ENCODE data around the gene FOXC2. TPM values are rescaled to one million over a fixed set of nuclear protein-coding genes. Genes with fewer than 3 reads are reported as not detected.

The FOXC2 gene
- total RNA-seq, 1 donor from 2014 or later: 0.42 TPM

DNA sequence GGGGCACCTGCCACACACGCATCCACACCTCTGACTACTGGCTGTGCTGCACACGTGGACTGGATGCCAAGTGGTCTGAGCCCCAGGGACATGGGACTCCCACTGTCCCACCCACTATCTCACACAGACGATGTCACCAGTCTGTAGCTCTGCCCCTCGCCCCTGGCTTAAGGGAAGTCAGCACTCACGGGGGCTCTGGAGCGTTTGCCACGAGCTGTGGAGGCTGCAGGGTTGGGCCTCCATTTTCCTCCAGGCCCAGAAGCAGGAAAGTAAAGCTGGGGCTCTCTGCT lies 34.2 kb upstream of the FOXC2 start:
- DNase-seq (ENCODE audit: low spot score): no peak

DNA sequence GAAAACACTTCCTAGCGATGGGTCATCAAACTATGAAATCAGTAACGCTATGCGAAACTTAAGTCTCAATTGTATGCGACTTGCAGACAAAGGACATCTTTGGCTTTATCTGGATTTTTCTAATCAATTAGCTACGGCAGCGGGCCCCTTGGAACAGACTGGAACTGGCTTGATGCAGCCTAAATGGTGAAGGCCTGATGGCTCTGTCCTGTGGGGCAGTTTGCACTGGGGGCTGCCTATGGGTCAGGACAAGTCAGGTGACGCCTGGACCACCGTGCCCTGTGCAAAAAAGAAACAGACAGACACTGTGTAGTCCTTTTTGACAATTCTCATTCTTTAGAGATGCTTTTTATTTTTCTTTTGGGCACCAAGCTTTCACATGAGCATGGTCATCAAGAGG lies 33.6 kb upstream of the FOXC2 start:
- no peak for DNase-seq (ENCODE audit: low spot score)

DNA sequence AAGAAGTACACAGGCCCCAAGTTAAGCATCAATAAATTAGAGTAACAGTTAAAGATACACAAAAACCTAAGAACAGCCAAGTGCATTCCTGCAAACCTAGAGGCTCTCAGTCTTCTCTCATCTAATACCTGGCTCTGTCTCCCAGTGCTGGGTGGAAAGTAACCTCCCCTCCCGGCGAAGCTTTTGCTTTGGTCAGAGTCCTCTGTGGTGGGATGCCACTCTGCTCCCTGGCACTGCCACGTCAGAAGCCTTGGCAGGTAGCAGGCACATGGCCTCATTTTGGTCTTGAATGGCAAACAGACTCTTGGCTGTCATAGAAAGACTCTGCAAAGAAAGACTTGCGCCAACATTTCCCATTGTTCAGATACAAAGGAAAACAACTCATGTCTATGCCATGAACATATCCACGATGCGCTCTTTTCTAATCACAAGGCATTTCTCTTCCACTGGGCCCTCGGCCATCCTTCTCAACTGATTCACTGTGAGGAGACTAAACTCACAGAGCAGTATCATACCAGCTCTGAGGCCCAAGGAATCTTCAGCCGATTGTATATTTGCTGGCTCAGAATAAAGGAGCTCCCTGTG lies 32.8 kb upstream of the FOXC2 start:
- no peak for DNase-seq (ENCODE audit: low spot score)

DNA sequence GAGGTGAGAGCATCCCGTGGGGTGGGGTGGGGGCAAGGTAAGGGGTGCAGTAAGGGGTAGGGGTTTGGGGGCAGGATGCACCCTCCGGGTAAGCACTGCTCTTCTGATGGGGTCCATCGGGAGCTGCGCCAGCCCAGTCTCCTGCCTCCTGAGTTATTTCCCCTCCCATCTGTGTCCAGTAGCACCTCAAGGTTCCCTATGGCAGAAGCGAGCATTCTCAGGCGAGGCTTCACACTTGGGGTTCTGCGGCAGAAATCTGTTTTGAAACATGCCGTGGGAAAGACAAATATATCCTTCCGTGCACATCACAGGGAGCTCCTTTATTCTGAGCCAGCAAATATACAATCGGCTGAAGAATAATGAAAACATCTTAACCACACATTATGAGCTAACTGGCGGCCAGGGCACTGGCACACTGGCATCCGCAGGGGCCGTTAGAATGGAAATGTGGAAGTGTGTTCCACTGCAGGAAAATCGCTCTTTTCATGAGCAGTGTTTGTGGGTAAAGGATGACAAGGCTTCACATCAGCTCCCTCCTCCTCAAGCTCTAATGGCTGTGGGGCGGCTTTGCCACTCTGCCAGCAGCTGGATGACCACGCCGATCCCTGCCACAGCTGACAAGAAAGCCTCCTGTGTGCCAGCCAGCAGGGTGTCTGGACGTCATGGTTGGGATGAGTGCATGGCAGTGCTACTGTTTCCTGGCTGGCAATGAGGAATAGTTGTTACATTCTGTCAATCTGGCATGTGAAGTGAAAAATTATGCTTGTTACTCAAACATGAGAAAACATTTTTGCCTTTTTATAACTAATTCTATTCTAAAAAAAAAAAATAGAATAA lies 31.6 kb upstream of the FOXC2 start:
- DNase-seq (ENCODE audit: low spot score): no peak

DNA sequence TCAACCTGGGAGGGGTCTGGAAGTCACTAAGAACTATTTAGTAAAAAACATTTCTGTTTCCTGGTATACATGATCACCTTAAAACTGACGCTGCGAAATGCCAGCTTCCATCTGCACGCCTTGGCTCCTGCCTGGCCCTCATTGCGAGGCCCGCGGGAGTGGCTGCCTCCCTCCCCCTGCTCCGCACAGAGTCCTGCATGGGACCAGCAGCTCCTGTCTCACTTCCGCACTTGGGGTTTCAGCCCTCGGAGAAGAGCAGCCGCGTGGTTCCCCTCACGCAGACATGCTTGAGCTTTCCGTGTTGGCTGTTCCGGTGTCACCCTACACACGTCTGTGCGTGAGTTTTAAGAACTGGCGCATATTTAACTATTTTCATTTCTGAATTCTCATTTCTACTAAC lies 30.0 kb upstream of the FOXC2 start:
- no peak for DNase-seq (ENCODE audit: low spot score)

DNA sequence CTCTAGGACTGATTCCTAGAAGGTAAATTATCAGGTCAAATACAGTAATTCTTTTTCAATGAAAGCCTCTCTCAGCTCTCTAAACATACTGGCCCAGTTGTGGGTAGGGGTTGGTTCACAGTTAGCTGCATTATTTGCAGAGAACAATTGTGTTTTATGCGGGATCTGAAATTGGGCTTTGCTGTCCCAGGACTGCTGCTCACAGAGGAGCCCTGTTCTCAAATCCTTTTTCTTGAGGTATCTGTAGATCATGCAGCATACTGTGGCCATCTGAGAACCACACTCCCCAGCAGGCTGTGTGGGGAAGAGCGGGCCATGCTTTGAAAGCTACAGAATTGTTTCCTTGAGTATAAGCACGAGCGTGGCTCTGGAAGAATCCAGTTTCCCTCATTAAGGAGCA lies 29.1 kb upstream of the FOXC2 start:
- DNase-seq (ENCODE audit: low spot score): no peak

DNA sequence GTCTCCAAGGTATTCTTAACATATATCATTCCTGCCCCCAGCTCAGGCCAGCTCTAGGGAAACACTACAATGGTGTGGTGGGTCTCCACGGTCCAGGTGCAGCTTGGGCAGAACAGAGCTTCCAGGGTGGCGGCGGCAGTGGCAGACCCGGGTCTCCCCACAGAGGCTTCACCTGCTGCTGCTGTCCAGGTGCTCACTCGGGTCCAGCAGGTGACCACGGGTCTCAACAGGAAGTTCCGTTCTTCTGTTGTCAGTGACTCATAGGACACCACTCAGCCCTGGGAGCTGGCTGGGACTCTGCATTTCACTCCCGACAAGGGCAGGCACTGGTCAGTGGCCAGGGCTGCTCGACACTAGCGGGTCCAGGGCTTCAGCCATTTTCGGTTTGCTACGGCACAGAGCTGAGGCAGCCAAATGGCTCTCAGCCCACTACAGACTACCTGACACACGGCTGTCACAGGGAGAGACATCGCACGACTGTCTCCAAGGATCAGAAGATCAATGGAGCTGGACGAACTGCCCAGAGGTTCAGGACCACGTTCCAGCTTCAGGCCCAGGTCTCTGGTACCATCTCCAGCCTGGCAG lies 28.3 kb upstream of the FOXC2 start:
- no peak for DNase-seq (ENCODE audit: low spot score)

DNA sequence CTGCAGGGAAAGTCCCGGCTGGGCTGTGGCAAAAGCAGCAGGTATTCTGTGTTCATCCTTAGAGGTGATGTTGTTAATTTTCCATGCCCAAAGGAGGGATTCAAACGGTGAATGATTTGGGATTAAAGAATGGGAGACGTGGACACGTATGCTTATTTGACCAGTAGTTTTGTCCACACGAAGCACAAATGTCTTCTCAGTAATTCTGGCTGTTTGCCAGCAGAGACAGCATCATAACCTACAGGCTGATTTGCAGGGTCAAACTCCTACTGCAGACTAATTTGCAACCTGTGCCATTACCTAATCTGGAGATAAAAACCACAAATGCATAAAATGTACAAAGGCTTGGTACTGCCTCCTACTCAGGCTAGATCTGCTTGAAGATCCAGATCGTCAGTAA lies 25.7 kb upstream of the FOXC2 start:
- no peak for DNase-seq (ENCODE audit: low spot score)

DNA sequence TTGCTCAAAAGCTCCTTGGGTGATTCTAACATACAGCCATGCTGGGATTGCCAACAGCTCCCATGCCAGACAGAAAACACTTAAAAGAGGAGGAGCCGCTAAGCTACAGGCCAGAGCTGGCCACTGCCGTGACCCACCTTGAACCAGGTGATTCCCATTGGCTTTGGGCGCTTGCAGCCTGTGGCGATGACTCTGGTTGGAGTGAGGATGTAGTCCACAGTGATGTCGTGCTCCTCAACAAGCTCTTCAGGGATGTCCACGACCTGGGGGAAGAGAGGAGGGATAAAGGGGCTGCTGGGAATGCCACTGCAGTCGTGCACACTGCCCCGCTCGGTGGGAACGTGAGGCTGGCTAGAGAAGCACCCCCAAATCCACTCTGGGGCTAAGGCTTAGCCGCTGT lies 25.1 kb upstream of the FOXC2 start:
- DNase-seq (ENCODE audit: low spot score): no peak

DNA sequence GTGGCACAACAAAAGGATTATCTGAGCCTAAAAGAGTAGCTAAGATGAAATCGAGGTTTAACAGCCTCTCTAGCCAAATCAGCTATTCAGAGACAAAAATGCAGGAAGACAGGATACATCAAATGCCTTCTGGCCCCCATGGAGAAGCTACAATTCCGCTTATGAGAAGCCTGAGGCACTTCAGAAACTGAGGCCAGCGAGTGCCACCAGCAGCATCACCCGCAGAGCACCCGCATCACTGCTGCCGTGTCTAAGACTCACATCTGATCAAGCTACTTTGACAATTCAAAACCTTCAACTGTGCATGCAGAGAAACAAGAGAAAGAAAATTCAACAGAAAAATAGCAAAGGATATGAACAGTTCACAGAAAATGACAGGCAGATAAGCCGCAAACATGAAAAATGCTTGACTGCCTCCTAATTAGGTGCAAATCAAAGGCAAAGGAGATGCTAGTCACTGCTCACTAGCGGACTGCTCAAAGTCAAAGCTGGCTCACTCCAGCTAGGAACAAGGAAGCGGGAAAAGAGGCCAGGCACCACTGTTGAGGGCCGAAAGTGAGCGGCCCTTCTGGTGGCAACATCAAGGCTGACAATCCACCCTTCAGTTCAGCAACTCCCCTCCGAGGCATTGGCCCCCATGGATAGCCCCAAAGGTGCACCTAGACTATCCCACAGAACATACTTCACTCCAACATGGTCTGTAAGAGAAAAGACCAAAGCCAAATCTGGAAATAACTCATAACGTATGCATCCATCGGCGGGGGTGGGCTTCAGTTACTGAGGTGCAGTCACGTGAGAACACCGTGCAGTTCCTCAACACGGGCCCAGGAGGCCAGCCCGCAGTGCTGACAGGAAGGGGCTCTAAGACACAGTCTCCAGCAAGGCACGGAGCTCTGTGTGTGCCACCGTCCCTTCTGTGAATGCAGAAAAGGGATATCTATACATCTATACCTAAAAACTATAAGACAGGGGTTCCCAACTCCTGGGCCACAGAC lies 23.6 kb upstream of the FOXC2 start:
- no peak for DNase-seq (ENCODE audit: low spot score)

DNA sequence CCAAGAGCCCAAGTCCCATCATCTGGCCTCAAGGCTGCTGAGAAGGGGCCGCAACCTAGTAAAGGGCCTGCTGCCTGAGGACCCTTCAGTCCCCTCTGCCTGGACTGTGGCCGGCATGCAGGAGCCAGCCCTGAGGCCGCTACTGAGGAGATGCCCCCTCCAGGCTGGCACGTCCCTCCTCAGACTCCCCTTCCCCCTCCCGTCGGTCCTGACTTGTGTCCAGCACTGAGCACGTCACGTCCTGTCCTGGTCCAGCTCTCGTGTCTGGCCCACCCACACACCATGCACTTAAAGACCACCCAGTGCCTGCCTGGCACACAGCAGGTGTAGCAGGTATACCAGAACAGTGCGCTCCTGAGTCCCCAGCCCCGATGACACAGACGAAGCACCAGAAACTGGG lies 21.1 kb upstream of the FOXC2 start:
- no peak for DNase-seq (ENCODE audit: low spot score)

DNA sequence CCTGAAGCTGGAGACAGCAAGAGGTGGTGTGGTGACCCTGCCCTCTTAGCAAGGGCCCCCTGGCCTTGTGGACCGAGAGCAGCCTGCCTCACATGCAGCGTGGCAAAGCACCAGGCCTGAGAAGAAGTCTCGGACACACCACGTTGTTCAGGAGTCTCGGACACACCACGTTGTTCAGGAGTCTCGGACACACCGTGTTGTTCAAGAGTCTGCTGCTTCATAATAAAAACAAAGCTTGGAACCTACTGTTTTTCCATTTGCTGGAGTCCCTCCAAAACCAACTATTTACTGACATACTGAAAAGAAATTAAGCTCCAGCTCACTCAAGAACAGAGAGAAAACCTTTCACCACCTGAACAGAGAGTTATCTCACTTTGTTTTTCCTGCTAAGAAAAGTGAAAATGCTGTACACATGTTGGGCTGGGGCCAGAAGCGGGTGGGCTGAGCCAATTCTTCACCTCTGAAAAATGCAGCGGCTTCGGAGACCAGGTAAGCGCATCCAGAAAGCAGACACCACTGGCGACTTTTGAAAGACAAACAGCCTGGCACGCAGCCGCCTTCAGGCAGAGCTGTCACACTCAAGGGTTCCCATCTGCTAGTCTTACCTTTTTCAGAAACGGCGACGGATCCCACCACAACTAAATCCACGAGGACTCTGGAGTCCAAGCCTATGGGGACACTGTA lies 20.5 kb upstream of the FOXC2 start:
- no peak for DNase-seq (ENCODE audit: low spot score)

DNA sequence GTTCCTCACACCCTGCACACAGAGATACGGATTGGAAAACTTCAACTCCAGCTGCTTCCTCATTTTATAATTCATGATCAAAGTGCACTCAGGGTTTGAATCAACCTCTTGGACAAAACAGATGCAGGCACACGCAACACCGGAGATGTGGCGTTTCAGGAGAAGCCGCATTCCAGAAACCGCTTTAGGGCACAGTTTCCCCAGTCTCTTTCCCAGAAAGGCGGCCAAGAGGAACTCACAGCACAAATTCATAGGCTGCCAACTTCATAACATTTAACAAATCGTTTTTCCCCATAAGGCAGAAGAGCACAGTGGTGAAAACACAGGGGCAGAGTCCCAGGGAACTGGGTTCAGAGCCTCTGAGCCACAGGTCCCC lies 20.0 kb upstream of the FOXC2 start:
- no peak for DNase-seq (ENCODE audit: low spot score)

DNA sequence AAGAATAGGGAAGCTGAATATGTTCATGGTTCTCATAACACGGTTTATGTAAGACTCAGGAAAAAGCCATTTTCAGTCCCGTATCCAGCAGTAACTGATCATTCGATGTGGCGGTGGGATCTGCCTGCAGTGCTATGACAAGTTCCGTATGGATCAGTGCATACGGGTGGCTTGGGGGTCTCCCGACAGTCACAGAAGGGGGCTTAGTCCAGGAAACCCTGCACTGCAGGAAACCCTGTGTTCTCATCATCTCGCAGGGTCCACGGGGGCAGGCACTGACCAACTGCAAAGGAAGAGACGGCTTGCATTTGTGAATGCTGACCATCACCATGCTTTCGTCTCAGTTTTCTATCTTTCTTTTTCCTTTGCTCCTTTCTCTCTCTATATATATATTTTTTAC lies 19.3 kb upstream of the FOXC2 start:
- no peak for DNase-seq (ENCODE audit: low spot score)

DNA sequence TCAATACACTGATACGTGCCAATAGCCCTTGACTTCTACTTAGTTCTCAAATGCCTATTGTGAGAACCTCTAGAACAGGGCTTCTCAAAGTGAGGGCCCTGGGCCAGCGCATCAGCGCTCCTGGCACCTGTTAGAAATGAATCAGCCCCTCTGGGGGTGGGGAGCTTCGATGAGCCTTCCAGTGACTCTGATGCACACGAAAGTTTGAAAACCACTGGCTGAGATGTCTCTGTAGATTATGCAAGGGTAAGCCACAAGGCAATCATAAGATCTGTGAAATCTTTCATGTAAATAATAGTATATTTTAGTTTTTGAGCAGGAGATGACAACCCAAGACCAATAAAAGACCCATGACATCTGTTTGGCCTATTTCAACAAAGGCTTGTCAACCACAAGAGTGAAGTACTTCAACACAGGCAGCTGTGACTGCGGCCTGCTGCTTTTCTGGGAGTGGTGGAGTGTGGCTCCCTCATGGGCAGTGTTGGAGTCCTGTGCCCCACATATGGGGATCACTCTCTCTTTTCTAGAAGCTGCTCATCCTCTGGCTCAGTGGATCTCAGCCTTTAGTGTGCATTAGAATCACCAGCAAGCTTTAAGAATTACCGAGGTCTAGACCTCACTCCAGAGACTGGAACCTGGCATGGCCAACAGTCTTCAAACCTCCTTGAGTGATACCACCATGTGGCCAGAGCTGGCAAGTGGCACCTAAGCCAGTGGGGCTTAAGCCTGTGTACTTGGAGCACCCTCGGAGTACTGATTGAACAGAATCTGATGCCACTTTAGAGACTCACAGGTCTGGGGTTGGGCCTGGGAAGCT lies 17.3 kb upstream of the FOXC2 start:
- DNase-seq (ENCODE audit: low spot score): no peak

DNA sequence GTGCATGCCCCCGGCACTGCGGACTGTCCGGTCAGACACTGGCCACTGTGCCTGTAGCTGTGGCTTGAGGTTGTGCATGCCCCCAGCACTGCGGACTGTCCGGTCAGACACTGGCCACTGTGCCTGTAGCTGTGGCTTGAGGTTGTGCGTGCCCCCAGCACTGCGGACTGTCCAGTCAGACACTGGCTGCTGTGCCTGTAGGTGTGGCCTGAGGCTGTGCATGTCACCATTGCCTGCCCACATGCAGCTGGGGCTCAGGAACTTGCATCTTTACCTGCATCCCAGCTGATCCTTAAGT lies 16.8 kb upstream of the FOXC2 start:
- no peak for DNase-seq (ENCODE audit: low spot score)

DNA sequence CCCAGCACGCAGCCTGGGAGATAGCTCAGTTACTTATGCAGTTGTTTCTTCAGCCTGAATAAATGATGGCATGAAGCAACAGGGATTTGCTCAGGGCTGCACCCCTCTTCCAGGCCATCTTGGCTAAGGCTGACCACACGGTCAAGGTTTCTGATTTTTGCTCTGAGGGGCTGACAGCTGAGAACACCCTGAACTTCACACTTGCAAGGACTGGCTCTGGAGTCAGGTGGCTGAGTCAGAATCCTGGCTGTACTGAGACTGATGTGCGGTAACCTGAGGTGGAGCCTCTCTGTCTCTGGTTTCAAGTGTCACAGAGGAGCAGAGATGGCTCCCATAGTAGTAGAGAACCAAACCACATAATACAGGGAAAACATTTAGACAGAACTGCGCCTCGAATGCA lies 16.3 kb upstream of the FOXC2 start:
- DNase-seq (ENCODE audit: low spot score): no peak

DNA sequence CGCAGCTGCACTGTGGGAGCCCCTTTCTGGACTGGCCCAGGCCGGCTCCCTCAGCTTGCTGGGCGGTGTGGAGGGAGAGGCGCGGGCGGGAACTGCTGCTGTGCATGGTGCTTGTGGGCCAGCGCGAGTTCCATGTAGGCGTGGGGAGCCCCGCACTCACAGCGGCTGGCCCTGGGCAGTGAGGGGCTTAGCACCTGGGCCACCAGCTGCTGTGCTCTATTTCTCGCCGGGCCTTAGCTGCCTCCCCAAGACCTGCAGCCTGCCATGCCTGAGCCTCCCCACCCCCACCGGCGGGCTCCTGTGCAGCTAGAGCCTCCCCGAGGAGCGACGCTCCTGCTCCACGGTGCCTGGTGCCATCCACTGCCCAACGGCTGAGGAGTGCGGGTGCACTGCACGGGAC lies 13.3 kb upstream of the FOXC2 start:
- no peak for DNase-seq (ENCODE audit: low spot score)

DNA sequence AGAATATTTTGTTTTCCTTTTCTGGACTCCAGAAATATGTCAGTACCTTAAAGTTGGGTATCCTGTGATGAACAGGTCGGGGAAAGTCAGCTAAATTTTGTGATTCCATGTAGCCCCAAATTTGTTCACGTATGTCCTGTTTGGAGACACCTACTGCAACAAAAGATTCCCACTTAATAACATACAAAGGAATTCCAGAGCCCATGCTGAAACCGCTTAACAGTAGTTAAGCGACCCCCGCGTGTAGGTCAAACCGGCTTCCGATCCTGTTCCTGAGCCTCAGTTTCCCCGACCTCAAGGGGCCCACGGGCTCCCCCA lies 12.1 kb upstream of the FOXC2 start:
- no peak for DNase-seq (ENCODE audit: low spot score)

DNA sequence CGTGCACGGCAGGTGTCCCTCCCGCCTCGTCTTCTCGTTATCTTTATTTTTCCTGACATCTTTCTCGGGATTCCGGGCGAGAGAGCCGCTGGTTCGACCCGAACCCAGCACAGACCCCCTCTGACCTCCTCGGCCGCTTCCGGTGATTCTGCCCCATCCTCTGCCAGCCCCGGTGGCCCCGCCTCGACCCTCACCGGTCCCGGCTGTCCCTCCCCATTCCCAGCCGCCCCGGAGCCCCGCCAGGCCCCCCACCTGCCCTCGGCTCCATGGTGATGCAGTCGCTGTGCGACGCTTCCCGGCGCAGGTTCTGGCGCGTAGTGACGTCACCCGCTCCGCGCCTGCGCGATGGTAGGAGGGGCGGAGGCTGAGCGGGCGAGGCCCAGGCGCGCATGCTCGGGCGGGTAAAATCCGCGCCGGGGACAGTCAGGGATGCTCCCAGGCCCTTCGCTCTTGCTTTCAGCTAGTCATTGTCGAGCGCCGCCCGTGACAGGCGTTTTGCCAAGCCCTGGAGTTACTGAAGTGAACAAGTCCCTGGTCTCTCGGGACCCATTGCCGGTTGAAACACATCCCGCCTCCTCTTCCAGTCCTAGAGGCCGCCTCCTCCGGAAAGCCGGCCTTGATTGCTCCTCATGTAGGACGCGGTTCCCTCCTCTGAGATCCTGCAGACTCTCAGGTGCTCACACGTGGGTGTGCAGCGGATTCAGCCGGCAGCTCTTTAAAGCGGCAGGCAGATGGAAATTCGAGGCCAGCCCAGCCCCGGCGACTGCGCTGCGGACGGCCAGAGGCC lies 11.5 kb upstream of the FOXC2 start, which contains the start of gene MTHFSD:
Gene MTHFSD, minus strand, starts transcription at position 319 of the 787 bp plus-strand sequence. Its CDS starts 51 bp downstream, at position 268.
- DNase-seq (ENCODE audit: low spot score): peak; percentile 99
